HG02884 (cell line): Measurements from ENCODE around the gene TENM4.

ENCODE experiments used
- ATAC-seq: cut with Tn5 transposase; IDR thresholded peaks from one replicate; pipeline ENCODE4 v1.9.1; 2021; ENCODE audit warnings: mild to moderate bottlenecking, moderate library complexity; ENCODE audit not compliant: unreplicated experiment

TENM4 gene

DNA sequence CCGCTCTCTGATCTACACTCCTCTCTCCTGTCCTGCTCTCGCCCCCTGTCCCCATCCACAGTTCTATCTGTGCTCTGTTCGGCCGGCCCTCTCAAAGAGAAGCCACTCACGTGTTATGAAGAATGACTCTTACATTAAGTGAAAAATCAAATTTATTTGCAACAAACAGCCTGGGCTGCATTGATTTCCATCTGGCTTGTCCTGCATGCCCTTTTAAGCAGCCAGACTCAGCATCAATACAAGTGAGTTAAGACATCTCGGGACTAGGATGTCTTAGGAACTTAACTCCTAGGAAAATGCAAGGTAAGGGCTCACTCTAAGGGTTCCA, 373.5 kb downstream of the TENM4 start:
- no peak for ATAC-seq

DNA sequence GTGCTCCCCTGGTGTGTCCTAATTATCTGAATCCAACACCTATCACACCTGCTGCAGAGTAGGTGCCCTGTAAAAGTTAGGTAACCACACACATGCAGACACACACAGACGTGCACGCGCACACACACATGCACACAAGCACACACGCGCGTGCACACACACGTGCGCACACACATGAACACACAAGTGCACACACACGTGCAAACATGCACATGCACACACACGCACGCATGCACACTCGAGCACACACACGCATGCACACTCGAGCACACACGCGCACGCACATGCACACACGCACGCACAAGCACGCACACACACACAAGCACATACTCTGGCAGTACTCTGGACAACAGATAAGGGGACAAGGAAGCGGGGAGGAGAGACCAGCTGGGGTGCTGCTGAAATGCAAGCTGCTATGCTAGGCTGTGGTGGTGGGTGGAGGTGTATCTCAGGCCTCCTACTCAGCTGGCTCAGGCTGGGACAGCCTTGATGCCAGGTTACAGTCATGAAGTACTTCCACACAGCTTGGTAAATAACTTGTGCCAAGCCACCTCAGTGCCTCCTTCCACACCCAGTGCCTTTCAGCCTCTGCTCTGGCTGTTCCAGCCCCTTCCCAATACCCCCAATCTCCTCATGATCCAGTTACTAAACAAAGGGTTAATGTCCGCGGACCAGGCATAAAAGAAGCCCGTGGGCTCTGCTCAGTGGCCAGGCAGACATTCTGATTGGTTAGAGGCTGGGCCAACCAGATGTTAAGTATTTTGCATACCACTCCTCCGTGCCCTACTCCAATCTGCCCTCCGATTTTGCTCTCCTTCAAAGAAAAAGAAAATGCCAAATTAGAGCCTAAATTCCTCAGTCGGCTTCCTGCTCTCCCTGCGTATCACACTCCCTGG, 374.1 kb downstream of the TENM4 start:
- no peak for ATAC-seq

DNA sequence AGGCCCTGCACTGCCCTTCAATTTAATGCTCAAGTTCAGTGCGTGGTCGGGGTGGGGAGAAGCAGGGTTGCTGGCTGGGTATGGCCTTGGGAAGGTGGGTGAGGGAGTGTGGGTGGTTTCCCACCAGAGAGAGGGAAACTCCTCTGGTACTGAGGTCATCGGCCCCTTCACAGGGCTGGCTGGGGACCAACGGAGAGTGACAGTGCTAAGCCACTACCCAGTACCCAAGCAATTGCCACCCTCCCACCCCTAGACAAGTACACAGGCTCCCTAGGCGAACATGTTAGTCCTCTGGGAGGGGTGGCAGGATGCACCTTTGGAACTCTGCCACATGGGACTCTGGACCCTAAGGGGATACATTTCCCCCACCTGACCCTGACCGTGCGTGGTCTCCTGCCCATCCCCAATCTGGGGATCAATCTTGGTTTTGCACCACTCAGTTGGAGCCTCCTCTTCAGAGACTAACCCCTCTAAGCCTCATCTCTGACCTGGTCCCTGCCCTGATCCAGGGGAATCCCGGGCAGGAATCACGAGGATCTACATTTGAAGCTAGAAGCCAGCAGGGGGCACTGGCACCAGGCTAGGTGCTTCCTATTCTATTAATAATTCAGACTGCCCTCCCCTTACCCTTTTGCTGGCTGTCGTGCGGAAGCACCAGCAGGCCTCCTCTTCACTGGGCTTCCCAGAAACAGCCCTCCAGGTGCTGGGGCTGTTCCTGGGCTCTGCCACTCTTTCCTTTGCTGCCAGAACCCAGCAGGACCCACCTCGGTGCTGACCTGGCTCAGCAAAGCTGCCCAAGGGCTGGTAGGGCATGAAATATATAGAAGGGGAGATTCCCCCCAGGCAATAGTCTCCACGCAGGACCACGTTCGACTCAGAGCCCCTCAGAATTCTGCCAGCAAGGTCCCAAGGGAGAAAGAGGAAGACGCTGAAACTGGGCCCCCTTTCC, 377.7 kb downstream of the TENM4 start:
- ATAC-seq: no peak

DNA sequence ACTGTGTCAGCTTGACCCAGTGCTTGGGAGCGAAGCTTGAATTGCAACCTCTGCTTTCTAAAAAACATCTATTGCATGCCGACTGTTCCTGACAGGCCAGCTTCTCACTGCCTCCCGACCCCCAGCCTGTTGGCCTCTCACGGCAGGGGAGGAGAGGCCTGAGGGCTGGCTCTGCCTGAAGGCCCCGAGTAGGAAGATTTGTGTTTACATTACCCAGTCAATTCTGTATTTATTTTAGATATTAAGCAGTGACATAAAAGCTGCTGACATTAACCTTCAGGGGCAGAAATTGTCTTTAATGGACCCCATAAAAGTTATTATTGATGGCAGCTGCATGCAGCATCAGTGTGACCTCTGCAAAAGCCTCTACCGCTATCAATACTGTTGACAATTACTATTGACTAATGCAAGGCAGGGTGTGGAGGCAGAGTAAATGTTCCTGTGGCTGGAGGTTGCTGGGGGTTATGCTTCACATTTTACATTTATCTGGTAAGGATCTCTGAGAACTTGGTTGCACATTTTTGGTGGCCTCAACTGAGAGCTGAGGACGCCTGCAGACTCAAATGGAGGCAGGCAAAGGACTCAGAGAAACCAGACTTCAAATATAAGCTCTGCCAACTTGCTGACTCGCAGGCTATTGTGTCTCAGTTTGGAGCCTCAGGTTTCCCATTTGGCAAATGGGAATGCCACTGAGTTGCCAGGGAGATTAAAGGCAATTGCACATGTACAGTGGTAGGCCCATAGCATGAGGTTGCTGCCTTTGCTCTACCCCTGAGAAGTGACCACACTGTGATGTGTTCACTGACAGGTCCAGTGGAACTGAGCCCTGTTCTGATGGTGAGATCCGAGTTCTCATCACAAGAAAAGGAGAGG, 380.5 kb downstream of the TENM4 start:
- ATAC-seq: no peak

DNA sequence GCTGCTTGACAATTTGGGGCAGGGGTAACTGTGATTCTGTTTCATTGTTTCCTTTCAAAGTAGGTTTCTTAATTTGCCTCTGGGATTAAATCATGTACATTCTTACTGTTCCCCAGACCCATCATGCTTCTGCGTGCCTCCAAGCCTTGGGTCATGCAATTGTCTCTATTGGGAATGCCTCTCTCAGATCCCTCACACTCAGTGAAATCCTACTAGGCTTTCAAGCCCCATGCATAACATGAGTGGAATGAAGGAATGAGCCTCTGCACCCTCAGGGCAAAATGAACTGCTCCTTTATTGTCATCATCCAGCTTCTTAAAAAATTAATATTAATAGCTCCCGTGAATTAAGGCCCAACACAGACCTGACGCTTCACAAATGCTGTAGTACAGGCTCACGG, 381.7 kb downstream of the TENM4 start:
- ATAC-seq: no peak

DNA sequence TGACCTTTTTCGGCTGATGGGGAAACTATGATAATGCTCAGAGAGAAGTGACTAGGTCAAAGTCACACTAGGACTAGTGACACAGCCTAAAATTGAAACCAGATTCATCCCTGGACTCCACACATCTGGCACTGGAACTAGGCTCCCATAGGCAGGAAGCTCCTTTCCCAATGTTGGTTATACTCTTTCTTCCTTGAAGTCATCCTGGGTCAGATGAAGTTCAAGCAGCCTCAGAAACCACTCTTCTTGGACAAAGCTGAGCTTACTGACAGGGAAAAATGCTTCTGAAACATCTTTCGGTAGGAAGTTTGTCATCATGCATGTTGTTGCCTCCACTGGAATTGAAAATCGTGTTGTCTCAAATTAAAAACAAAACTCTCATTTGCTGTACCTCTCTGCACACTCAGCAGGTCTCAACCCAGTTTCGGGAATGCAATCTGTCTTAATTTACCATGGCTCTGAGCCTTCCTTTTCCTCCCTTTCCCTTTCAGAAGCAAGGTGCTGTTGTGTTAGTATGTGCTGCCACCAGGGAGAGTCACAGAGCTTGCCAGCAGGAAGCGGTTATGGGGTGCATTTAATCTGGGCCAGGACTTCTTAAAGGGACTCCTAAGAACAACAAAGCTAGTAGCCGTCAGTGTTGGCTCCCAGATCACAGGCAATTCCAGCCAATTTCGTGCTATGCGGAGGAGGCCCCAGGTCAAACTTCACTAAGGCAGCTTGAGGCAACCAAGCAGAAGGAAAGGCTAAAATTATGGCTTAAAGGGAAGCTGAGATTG, 384.8 kb downstream of the TENM4 start:
- ATAC-seq: no peak

DNA sequence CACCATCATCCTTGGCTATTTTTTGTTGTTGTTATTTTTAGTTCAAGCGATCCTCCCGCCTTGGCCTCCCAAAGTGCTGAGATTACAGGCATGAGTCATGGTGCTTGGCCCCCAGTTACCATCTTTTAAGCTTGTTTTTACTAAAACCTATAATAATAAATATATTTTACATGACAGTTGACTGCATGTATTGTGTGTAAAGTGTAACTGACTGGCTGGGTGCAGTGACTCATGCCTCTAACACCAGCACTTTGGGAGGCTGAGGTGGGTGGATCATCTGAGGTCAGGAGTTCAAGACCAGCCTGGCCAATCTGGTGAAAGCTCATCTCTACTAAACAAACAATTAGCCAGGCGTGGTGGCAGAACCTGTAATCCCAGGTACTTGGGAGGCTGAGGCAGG, 386.2 kb downstream of the TENM4 start:
- no peak for ATAC-seq

DNA sequence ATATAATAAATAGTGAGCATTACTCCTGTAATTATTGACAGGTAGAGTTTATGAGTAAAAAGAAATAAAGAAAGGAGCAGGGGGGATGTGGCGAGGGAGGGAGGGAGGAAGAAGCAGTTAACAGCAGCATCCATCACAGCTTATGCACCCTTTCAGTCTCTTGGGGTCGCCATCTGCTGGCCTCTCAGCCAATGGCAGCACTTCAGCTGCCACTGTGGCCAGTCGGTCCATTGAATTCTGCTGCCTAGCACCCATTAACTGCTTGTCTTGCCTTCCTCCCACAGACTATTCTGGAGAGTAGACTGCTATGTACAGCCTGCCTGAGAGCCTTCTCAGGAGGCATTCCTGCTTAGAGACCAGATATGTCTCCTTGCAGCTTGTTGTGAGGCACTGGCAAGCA, 388.3 kb downstream of the TENM4 start:
- ATAC-seq: no peak

DNA sequence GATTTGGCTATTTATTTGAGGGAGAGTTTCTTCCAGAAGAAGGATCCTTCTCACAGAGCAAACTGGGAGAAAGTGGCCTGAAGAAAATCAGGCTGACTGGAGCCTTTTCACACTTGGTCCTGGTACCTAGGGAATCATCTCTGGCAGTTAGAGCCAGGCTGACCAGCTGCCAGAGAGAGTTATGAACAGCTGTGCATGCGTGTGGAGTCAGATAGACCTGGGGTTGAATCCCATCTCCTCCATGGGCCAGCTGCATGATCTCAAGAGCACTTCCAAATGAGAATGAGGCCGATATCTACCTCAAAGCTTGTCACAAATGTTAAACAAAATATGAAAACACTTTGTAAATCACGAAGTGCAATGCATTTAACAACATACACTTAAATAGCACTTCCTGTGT, 390.0 kb downstream of the TENM4 start:
- no peak for ATAC-seq

DNA sequence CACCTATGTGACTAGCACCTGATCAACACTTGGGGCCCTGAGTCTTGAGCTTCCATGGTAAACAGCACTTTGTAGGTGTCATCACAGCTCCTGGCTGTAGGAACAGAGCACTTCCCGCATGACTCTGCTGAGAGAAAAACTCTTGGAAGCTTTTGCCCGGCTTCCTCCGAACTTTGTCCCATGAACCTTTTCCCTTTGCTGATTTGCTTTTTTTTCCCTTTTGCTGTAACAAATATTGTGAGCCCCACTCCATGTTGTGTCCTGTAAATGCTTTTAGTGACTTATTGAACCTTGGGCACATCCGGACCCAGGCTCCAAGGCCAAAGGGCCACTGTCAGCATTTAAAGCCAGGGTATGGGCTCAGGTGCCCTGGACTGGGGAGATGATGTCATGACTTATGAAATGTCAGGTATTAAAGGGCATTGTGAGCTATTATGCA, 391.1 kb downstream of the TENM4 start:
- ATAC-seq: no peak

DNA sequence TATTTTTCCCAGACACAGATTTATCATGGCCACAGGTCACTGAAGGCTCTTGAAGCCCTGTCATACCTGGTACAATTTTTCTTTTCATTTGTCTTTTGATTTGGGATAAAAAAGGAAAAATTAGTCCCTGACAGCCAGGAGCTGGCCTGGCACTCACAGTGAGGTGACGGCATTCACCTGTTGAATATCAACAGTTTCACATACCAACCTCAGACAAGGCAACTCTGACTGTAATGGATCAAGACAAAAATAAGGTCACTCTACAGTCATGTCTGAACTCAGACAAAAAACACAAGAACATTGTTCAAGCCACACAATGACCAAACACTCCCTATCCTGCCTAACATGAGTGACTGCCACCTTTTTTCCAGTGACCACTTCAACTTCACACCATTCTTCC, 392.9 kb downstream of the TENM4 start:
- no peak for ATAC-seq

DNA sequence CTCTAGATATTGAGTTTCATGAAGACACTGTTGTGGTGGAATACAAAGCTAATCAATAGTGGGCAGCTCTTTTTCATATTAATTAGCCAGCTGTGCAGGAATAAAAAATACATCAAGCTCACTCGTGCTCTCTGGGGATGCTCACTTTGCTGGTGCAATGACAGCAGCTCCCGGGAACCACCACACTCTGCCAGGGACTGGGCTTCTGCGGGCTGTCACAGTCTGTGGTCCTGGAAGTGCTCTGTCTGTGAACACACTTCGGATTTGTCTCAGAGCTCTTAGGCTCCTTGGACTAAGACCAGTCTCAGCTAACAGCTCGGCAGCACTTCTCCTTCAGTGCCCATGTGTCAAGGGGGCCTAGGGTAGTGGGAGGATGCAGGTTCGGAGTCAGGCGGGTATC, 393.5 kb downstream of the TENM4 start:
- ATAC-seq: no peak

DNA sequence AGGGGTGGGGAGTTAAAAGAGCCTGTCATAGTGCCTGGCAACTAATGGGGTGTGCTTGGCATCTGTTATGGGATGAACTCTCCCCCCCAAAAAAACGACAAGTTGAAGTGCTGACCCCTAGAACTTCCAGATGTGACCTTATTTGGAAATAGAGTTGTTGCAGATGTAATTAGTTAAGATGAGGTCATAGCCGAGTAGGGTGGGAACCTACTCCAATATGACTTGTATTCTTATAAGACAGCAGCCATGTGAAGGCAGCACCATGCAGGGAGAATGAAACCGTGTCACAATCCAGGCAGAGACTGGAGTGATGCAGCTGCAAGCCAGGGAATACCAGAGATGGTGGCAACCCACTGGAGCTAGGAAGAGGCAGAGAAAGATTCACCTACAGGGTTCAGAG, 394.5 kb downstream of the TENM4 start:
- ATAC-seq: no peak

DNA sequence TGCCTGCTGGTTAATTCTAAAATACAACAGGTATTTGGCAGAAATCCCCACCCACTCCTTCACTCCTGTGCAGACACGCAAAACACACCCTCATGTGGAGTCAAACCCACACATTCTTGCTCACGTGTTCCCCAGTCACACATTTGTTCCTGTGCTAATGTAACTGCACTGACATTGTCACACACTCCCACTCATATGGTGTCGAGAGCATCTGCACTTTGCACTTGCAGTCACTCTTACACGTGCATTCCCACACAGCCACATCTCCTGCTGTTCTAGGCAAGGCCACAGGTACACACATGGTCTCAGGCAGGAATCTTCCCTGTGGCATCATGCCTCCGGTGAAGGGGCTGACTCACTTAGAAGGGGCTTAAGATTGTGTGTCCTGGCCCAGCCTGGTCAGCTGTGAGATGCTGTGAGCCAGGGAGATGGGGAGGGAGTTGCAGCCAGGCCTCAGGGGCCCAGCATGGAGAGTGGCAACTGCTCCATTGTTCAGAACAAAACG, 395.0 kb downstream of the TENM4 start:
- peak; percentile 70 for ATAC-seq

DNA sequence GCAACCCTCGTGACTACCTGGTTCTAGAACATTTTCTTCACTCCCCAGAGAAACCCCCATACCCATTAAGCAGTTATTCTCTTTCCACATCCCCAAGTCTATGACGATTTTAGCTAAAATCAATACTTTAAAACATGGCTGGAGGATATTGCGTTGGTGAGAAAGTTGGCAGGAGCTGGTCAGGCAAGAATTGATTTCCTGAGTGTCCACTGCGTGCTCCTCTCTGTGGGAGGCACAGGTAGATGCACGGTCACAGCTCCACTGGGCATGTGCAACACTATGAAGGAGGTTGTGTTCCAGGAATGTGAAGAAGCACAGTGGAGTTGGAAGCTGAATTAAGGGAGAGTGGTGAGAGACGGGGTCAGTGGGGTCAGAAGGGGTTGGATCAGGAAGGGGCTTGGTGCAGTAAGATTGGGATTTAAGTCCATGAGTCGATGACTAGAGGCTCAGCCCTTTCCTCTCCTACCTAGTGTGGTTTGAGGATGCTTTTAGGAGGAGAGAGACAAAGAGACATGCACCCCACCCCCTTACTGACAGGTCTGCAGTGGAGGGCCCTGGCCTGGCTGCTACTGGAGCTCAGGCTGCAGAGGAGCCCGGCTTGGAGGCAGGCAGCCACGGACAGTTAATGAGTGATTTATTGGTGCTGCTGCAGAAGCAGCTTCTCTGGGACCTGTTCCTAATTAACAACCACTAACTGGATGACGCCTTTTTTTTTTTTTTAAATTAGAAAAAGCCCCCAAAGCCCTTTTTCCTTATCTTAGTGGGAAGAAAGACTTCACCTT, 395.6 kb downstream of the TENM4 start:
- peak; percentile 11 for ATAC-seq

DNA sequence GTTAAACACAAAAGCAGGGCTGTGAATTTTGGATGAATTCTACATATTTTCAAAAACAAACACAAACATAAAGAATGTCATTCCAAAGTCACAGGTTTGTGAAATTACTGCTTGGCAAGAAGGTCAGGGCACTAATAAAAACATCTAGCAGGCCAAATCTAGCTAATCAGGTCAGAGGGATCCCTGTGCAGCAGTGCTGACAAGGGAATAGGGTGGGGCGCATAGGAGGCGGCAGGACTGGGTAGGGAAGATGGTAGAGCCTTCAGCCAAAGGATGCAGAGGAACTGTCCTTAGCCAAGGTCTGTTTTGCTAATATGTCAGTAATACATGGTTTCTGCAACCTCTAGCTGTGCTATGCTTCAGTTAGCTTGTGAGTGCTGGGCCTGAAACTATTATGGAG, 396.6 kb downstream of the TENM4 start:
- ATAC-seq: no peak

DNA sequence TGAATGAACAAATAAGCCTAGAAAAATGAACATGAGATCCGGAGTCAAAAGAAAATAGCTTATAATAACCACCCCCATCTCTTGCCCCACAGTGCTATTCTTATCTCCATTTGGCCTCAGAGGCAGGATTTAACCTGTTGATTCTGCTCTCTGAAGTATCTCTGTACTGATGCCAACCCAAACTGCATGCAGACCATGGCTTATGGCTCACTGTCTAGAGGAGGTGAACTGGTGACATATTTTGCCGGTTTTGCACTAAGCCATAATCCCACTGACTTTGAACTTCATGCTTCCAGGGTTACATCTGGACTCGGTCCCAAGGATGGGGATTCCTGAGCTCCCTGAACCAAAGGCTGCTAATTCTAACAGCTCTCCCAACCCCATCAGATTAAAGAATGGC, 397.1 kb downstream of the TENM4 start:
- ATAC-seq: no peak

DNA sequence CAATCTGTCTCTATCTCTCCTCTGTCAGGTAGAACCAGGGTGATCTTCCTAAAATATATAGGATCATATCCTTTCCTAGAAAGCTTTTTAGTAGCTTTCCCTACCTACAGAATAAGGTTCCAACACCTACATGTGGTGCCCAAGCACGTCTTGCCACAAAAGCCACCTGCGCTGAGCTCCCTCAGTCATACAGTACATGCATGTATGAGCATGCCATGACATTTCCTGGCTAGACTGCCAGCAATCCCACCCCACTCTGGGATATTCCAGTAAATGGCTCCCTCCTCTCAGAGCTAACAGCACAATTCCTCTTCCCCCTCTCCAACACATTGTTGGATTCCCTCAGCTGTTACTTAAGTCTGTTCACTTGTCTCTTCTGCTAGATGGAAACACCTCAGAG, 398.0 kb downstream of the TENM4 start:
- no peak for ATAC-seq

DNA sequence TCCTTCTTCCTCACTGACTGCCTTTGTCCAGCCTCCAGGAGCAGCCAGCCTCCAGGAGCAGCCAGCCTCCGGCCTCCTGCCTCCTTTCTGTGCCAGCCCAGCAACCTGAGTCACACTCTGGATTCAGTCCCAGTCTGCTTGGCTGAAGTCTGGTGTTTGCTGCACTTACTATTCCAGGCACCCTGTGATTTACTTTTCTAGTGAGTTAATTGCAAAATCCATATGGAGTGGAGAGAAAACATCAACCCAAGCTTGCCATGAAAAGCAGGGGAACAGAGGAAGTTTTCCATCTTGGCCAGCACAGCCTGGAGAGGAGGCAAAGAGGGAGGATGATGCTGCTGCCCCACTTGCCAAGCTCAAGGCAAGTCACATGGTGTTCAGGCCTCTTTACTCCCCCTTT, 400.5 kb downstream of the TENM4 start:
- no peak for ATAC-seq
